ENCODE measurements around the gene IMPACT. TPM values are rescaled to one million over a fixed set of nuclear protein-coding genes. Genes with fewer than 3 reads are reported as not detected.

IMPACT gene
- total RNA-seq, 2 experiments from 2014 or later = 13.5 to 14.7 TPM

DNA sequence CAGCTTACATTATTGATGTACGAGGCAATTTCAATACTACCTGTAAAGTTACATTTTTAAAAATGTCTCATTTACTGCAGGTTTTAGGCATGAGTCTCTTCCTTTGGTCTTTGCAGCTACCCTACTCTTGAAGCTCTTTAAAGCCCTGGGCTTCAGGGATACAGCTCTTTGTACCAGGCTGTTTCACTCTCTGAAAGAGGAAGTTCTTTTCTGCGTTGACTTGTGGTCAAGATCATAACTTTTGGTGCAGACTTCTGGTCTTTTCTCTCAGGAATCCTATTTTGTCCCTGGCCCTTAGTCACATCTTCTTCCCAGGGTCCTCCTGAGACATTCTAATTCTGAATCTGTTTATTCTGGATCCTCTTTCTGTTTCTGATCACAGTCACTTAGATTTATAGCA is 17.4 kb downstream of the IMPACT start:
- DNase-seq (no peak), ATAC-seq (no peak)
- ChIA-PET CTCF (interaction anchor here (0.9 to 2.0 kb wide), 4 partner anchors 11 to 84 kb away, joined by 3 to 10 read pairs (median 3); no protein-coding TSS in a partner anchor), POLR2A (no interaction called here)
- Mint-ChIP-seq H3K9me3 (no peaks in the 10 kb centered on the region), H3K27ac (no peak overlapping the region), H3K4me1 (ENCODE audit: low read depth) (peaks cover 3% of the 10 kb centered on the region), H3K4me3 (no peak overlapping the region), H3K36me3 (ENCODE audit: low read depth) (peaks cover 37% of the 10 kb centered on the region), H3K27me3 (no peaks in the 10 kb centered on the region)
- TF ChIP-seq, protein P1, sequence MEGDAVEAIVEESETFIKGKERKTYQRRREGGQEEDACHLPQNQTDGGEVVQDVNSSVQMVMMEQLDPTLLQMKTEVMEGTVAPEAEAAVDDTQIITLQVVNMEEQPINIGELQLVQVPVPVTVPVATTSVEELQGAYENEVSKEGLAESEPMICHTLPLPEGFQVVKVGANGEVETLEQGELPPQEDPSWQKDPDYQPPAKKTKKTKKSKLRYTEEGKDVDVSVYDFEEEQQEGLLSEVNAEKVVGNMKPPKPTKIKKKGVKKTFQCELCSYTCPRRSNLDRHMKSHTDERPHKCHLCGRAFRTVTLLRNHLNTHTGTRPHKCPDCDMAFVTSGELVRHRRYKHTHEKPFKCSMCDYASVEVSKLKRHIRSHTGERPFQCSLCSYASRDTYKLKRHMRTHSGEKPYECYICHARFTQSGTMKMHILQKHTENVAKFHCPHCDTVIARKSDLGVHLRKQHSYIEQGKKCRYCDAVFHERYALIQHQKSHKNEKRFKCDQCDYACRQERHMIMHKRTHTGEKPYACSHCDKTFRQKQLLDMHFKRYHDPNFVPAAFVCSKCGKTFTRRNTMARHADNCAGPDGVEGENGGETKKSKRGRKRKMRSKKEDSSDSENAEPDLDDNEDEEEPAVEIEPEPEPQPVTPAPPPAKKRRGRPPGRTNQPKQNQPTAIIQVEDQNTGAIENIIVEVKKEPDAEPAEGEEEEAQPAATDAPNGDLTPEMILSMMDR (IDR thresholded peaks at IDR 0.05) = no peak
- intact Hi-C loops (cut with micrococcal nuclease) = no loop called here

DNA sequence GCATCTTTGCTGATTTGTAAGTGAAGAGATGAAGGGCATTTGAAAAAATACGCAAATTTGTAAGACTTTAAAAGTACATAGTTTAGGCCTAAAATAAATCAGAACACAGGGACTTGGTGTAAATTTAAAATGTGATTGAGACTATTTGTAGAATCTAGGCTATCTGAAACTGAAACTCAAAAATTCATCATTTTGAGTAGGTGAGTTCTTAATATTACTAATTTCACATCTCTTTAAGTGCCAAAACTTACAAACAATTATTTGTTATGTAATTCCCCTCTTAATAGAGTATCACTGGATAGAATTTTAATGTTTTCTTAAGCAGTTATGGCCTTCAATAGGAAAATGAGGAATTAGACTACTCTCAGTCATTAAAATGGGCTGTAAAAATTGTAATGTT is 20.0 kb downstream of the IMPACT start:
- POLR2A ChIA-PET = no interaction called here
- DNase-seq (no peak), ATAC-seq (no peak)
- Mint-ChIP-seq H3K4me3 (no peak overlapping the region), H3K27ac (no peak overlapping the region), H3K36me3 (ENCODE audit: low read depth) (peaks cover 35% of the 10 kb centered on the region), H3K9me3 (no peaks in the 10 kb centered on the region), H3K27me3 (no peaks in the 10 kb centered on the region), H3K4me1 (ENCODE audit: low read depth) (peaks cover 3% of the 10 kb centered on the region)
- CTCF ChIA-PET = interaction anchor here (0.8 to 1.8 kb wide), 7 partner anchors 8 to 150 kb away, joined by 3 to 11 read pairs (median 4); no protein-coding TSS in a partner anchor
- TF ChIP-seq, protein P1 (IDR thresholded peaks at IDR 0.05) = no peak
- intact Hi-C loops (cut with micrococcal nuclease) = no loop called here

DNA sequence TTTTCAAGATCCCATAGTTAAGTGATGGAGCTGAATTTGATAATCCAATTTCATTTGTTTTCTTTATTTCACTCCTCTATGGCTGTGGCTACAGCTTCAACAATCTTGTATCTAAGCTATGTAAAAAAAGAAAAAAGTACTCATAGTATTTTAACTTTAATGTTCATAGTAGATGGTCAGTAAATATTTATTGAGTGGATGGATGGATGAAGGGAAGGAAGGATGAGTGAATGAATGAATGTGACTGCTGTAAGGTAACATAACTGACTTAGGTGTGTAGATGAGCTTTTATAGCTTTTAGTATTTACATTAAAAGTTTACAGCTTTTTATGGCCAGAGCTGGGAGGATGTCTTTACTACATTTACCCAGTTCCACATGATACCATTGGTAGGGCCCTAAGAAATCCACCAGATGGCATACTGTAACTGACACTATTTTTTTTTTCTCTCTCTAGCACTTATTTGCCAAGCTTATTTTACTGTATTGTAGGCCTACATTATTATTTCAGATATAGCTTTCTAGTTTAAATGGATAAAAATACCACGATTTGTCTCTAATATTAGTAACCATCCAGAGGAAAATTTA is 20.6 kb downstream of the IMPACT start:
- ChIA-PET POLR2A (no interaction called here), CTCF (interaction anchor here (0.8 to 1.8 kb wide), 8 partner anchors 9 to 150 kb away, joined by 3 to 11 read pairs (median 4); no protein-coding TSS in a partner anchor)
- Mint-ChIP-seq H3K4me1 (ENCODE audit: low read depth) (peaks cover 3% of the 10 kb centered on the region), H3K36me3 (ENCODE audit: low read depth) (peaks cover 31% of the 10 kb centered on the region), H3K27ac (no peak overlapping the region), H3K27me3 (no peaks in the 10 kb centered on the region), H3K4me3 (no peak overlapping the region), H3K9me3 (no peaks in the 10 kb centered on the region)
- intact Hi-C loops (cut with micrococcal nuclease) = no loop called here
- DNase-seq (no peak), ATAC-seq (no peak)
- TF ChIP-seq, protein P1 (IDR thresholded peaks at IDR 0.05) = no peak

DNA sequence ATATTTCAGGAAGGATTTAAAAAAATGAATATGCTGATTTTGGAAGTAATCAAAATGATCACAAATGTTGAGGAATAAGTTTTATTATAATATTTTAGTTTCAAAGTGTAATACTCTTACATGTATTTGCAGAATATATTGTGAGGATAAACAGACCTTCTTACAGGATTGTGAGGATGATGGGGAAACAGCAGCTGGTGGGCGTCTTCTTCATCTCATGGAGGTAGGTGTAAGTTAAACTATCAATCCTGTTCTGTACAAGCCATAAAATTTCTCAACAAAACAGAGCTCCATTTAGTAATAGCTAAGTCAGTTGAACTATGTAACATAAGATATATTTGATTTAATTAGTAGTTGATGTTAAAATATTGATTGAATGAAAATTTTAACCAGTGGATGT is 21.5 kb downstream of the IMPACT start:
- no peak overlapping the region for H3K27ac Mint-ChIP-seq
- DNase-seq (no peak), ATAC-seq (no peak)
- H3K27me3 Mint-ChIP-seq = no peaks in the 10 kb centered on the region
- peaks cover 31% of the 10 kb centered on the region for H3K36me3 Mint-ChIP-seq (ENCODE audit: low read depth)
- peaks cover 3% of the 10 kb centered on the region for H3K4me1 Mint-ChIP-seq (ENCODE audit: low read depth)
- intact Hi-C loops (cut with micrococcal nuclease) = no loop called here
- H3K4me3 Mint-ChIP-seq = no peak overlapping the region
- TF ChIP-seq, protein P1 (IDR thresholded peaks at IDR 0.05) = no peak
- H3K9me3 Mint-ChIP-seq = no peaks in the 10 kb centered on the region
- CTCF ChIA-PET = interaction anchor here (1.1 to 1.8 kb wide), 4 partner anchors 12 to 59 kb away, joined by 3 to 11 read pairs (median 4); no protein-coding TSS in a partner anchor
- POLR2A ChIA-PET = no interaction called here

DNA sequence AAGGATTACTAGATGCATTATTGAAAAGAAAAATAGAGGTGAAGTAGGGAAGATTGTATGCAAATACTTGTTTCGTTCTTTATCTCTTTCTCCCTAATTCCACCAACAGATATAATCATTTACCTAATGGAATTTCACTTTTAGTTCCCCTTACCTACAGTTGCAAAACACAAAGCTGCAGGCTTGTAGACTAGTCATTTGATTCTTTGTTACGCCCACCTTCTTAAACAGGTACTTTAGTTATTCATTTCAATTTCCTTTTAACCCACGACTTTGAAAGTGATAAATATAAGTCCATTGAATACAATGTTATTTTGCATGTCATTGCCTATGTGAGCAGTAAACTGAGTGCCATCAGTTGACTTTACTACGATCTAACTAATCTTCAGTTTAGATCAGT is 30.1 kb downstream of the IMPACT start:
- ATAC-seq (no peak), DNase-seq (no peak)
- intact Hi-C loops (cut with micrococcal nuclease) = no loop called here
- H3K27ac Mint-ChIP-seq = no peak overlapping the region
- H3K27me3 Mint-ChIP-seq = no peaks in the 10 kb centered on the region
- TF ChIP-seq, protein P1 (IDR thresholded peaks at IDR 0.05) = no peak
- H3K4me3 Mint-ChIP-seq = no peak overlapping the region
- H3K4me1 Mint-ChIP-seq (ENCODE audit: low read depth) = peaks cover 5% of the 10 kb centered on the region
- H3K36me3 Mint-ChIP-seq (ENCODE audit: low read depth) = peaks cover 2% of the 10 kb centered on the region
- CTCF ChIA-PET = no interaction called here
- no peaks in the 10 kb centered on the region for H3K9me3 Mint-ChIP-seq
- POLR2A ChIA-PET = no interaction called here

Measured in activated CD8-positive, alpha-beta T cell treated with anti-CD3 and anti-CD28 coated beads for 36 hours (primary cell).